Measurements from ENCODE around the gene MTHFSD.

The MTHFSD gene

GRCh38 chr16:86480444-86480843 lies 74.6 kb downstream of the MTHFSD start:
- DNase-seq: peak in 11 of 14 donors; percentile 8 to 57 (median 29)
